HEK293 (cell line): ENCODE data around the gene TDRD10.
"Not testable (repeated sequence)": the region's sequence is repeated elsewhere in the genome, so short reads cannot be mapped to it uniquely, and the experiment has no call there.

Experiments
- CTCF ChIA-PET: fragments of 350-600 bp; formaldehyde crosslinking; extraction: SDS; loops from one replicate; lab custom pipeline; 2021; ENCODE audit warnings: antibody characterized with exemption; lab: Yijun Ruan, JAX
- POLR2A ChIA-PET: fragments of 300-600 bp; formaldehyde crosslinking; extraction: SDS; loops from one replicate; lab custom pipeline; 2020; ENCODE audit warnings: antibody characterized with exemption, inconsistent platforms; lab: Yijun Ruan, JAX
- H3K27ac ChIP-seq: fragments of 200-500 bp; sonication (Bioruptor generic); 2 replicates; pipeline ENCODE4 v1.5.1; 2014; ENCODE audit warnings: low read depth, low read length, control low read depth, inconsistent platforms; ENCODE audit errors: extremely low read depth
- H3K36me3 ChIP-seq, 2 experiments: fragments of 200-500 bp in 1 of 2; sonication (Bioruptor generic) in 1 of 2; 1 replicate in 1 of 2; 2 replicates in 1 of 2; pipeline ENCODE4 v1.5.1; 2014 to 2017; ENCODE audit warnings: inconsistent platforms in 2 of 2, low read length in 2 of 2; ENCODE audit not compliant: control insufficient read depth in 2 of 2, insufficient read depth in 1 of 2
- H3K4me1 ChIP-seq: fragments of 200-500 bp; sonication (Bioruptor generic); 2 replicates; pipeline ENCODE4 v1.5.1; 2014; ENCODE audit warnings: mild to moderate bottlenecking, low read length, inconsistent platforms; ENCODE audit not compliant: control insufficient read depth, insufficient read depth
- H3K4me3 ChIP-seq: 2 replicates; pipeline ENCODE4 v1.5.1; 2011; ENCODE audit warnings: low read depth, mild to moderate bottlenecking, control low read depth, low read length, moderate library complexity
- H3K9me3 ChIP-seq: fragments of 200-500 bp; sonication (Bioruptor generic); 2 replicates; pipeline ENCODE4 v1.5.1; 2014; ENCODE audit warnings: low read depth, low read length, inconsistent platforms; ENCODE audit not compliant: control insufficient read depth, insufficient read depth
- GFI1B ChIP-seq: fragments of 450-650 bp; formaldehyde crosslinking; IDR thresholded peaks from 2 replicates; pipeline ENCODE4 v1.5.1; 2016; ENCODE audit warnings: missing biosample characterization, missing genetic modification characterization
- GLI4 ChIP-seq: fragments of 450-650 bp; formaldehyde crosslinking; IDR thresholded peaks from 2 replicates; pipeline ENCODE4 v1.5.1; 2016; ENCODE audit warnings: missing biosample characterization, missing genetic modification characterization
- HOXA7 ChIP-seq: sonication (generic); formaldehyde crosslinking; IDR thresholded peaks from 2 replicates; pipeline ENCODE4 v1.8.1; 2022; ENCODE audit warnings: missing genetic modification reagents, borderline replicate concordance
- ZBTB17 ChIP-seq: fragments of 450-650 bp; formaldehyde crosslinking; IDR thresholded peaks from 2 replicates; pipeline ENCODE4 v1.5.1; 2016; ENCODE audit warnings: missing biosample characterization, missing genetic modification characterization
- ZNF112 ChIP-seq: fragments of 450-650 bp; formaldehyde crosslinking; IDR thresholded peaks from 2 replicates; pipeline ENCODE4 v1.5.0; 2017; ENCODE audit warnings: missing biosample characterization, missing genetic modification characterization
- ZNF2 ChIP-seq: fragments of 450-650 bp; formaldehyde crosslinking; IDR thresholded peaks from 2 replicates; pipeline ENCODE4 v1.5.1; 2016; ENCODE audit warnings: missing biosample characterization, missing genetic modification characterization
- ZNF501 ChIP-seq: fragments of 450-650 bp; formaldehyde crosslinking; IDR thresholded peaks from 2 replicates; pipeline ENCODE4 v1.5.1; 2016; ENCODE audit warnings: missing biosample characterization, missing genetic modification characterization
- ZNF544 ChIP-seq: fragments of 450-650 bp; formaldehyde crosslinking; IDR thresholded peaks from 2 replicates; pipeline ENCODE4 v1.5.0; 2017; ENCODE audit warnings: missing biosample characterization, missing genetic modification characterization
- ZNF549 ChIP-seq: fragments of 450-650 bp; IDR thresholded peaks from 2 replicates; pipeline ENCODE4 v1.5.1; 2018; ENCODE audit warnings: missing biosample characterization, missing genetic modification characterization, mild to moderate bottlenecking, inconsistent platforms, moderate library complexity
- ZNF654 ChIP-seq: fragments of 450-650 bp; formaldehyde crosslinking; IDR thresholded peaks from 2 replicates; pipeline ENCODE4 v1.5.1; 2016; ENCODE audit warnings: low read depth, missing biosample characterization, missing genetic modification characterization
- ZNF660 ChIP-seq: fragments of 450-650 bp; IDR thresholded peaks from 2 replicates; pipeline ENCODE4 v1.5.1; 2018; ENCODE audit warnings: missing biosample characterization, mild to moderate bottlenecking, missing genetic modification characterization
- ZNF701 ChIP-seq: fragments of 450-650 bp; formaldehyde crosslinking; IDR thresholded peaks from 2 replicates; pipeline ENCODE4 v1.5.1; 2016; ENCODE audit warnings: missing biosample characterization, missing genetic modification characterization
- ZNF837 ChIP-seq: fragments of 450-650 bp; formaldehyde crosslinking; IDR thresholded peaks from 2 replicates; pipeline ENCODE4 v1.5.1; 2016; ENCODE audit warnings: missing biosample characterization, missing genetic modification characterization
- ZSCAN30 ChIP-seq: fragments of 450-650 bp; IDR thresholded peaks from 2 replicates; pipeline ENCODE4 v1.5.1; 2018; ENCODE audit warnings: missing biosample characterization, mild to moderate bottlenecking, missing genetic modification characterization, moderate library complexity
- TF ChIP-seq, protein P1 (sequence below): fragments of 450-650 bp; formaldehyde crosslinking; IDR thresholded peaks from 2 replicates; pipeline ENCODE4 v1.5.1; 2016; ENCODE audit warnings: missing biosample characterization, missing genetic modification characterization
- TF ChIP-seq, protein P2 (sequence below): fragments of 450-650 bp; formaldehyde crosslinking; IDR thresholded peaks from 2 replicates; pipeline ENCODE4 v1.5.1; 2016; ENCODE audit warnings: missing biosample characterization, missing genetic modification characterization
- TF ChIP-seq, protein P3 (sequence below): fragments of 450-650 bp; formaldehyde crosslinking; IDR thresholded peaks from 2 replicates; pipeline ENCODE4 v1.5.1; 2016; ENCODE audit warnings: missing biosample characterization, missing genetic modification characterization

TDRD10 gene

DNA sequence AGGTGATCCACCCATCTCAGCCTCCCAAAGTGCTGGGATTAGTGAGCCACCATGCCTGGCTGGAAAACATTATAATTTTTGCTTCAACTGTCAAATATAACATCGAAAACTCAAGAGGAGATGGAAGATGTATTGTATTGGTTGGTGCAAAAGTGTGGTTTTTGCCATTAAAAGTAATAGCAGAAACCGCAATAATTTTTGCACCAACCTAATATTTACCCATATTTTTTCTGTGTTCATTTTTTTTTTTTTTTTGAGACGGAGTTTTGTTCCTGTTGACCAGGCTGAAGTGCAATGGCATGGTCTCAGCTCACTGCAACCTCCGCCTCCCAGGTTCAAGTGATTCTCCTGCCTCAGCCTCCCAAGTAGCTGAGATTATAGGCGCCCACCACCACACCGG lies 27.3 kb downstream of the TDRD10 start:
- no peaks in the 10 kb centered on the region for H3K36me3 ChIP-seq
- POLR2A ChIA-PET: no interaction called here
- H3K27ac ChIP-seq: no peak overlapping the region
- no peaks in the 10 kb centered on the region for H3K4me1 ChIP-seq
- TF ChIP-seq ZNF837 (no peak), HOXA7 (CRISPR knock-in tag) (no peak), ZNF549 (tag by site-specific recombination) (no peak), ZNF501 (tag by site-specific recombination) (no peak), GFI1B (tag by site-specific recombination) (no peak)
- TF ChIP-seq, protein P1, sequence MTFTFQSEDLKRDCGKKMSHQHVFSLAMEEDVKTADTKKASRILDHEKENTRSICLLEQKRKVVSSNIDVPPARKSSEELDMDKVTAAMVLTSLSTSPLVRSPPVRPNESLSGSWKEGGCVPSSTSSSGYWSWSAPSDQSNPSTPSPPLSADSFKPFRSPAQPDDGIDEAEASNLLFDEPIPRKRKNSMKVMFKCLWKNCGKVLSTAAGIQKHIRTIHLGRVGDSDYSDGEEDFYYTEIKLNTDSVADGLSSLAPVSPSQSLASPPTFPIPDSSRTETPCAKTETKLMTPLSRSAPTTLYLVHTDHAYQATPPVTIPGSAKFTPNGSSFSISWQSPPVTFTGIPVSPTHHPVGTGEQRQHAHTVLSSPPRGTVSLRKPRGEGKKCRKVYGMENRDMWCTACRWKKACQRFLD (tag by site-specific recombination): no peak
- no peaks in the 10 kb centered on the region for H3K9me3 ChIP-seq
- CTCF ChIA-PET: interaction anchor here (0.7 to 1.3 kb wide), 2 partner anchors 17 to 61 kb away, joined by 3 to 4 read pairs; no protein-coding TSS in a partner anchor
- no peak overlapping the region for H3K4me3 ChIP-seq

GRCh38 chr1:154531950-154532349 lies 29.9 kb downstream of the TDRD10 start:
- CTCF ChIA-PET: interaction anchor here (0.6 to 1.1 kb wide), 2 partner anchors 15 to 605 kb away, joined by 3 to 6 read pairs; no protein-coding TSS in a partner anchor

GRCh38 chr1:154533952-154534844 lies 32.2 kb downstream of the TDRD10 start:
- CTCF ChIA-PET: interaction anchor here (0.6 to 6.1 kb wide), 15 partner anchors 12 to 376 kb away, joined by 3 to 59 read pairs (median 4); no protein-coding TSS in a partner anchor
- H3K9me3 ChIP-seq: no peaks in the 10 kb centered on the region
- H3K36me3 ChIP-seq: no peaks in the 10 kb centered on the region
- TF ChIP-seq ZNF2: 0 out of 2 replicates have a peak, but pooled peaks have one; percentile 21
- TF ChIP-seq, protein P2, sequence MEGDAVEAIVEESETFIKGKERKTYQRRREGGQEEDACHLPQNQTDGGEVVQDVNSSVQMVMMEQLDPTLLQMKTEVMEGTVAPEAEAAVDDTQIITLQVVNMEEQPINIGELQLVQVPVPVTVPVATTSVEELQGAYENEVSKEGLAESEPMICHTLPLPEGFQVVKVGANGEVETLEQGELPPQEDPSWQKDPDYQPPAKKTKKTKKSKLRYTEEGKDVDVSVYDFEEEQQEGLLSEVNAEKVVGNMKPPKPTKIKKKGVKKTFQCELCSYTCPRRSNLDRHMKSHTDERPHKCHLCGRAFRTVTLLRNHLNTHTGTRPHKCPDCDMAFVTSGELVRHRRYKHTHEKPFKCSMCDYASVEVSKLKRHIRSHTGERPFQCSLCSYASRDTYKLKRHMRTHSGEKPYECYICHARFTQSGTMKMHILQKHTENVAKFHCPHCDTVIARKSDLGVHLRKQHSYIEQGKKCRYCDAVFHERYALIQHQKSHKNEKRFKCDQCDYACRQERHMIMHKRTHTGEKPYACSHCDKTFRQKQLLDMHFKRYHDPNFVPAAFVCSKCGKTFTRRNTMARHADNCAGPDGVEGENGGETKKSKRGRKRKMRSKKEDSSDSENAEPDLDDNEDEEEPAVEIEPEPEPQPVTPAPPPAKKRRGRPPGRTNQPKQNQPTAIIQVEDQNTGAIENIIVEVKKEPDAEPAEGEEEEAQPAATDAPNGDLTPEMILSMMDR (tag by site-specific recombination): peak; percentile 36; the same call in 1 of the 2 replicates
- TF ChIP-seq ZNF112 (tag by site-specific recombination): no peak
- TF ChIP-seq ZNF544 (tag by site-specific recombination): no peak
- TF ChIP-seq, protein P3, sequence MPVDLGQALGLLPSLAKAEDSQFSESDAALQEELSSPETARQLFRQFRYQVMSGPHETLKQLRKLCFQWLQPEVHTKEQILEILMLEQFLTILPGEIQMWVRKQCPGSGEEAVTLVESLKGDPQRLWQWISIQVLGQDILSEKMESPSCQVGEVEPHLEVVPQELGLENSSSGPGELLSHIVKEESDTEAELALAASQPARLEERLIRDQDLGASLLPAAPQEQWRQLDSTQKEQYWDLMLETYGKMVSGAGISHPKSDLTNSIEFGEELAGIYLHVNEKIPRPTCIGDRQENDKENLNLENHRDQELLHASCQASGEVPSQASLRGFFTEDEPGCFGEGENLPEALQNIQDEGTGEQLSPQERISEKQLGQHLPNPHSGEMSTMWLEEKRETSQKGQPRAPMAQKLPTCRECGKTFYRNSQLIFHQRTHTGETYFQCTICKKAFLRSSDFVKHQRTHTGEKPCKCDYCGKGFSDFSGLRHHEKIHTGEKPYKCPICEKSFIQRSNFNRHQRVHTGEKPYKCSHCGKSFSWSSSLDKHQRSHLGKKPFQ: no peak
- TF ChIP-seq ZSCAN30 (tag by site-specific recombination): 0 out of 2 replicates have a peak, but pooled peaks have one; percentile 27
- TF ChIP-seq ZBTB17 (tag by site-specific recombination): 0 out of 2 replicates have a peak, but pooled peaks have one; percentile 14
- no peak for TF ChIP-seq GLI4
- TF ChIP-seq ZNF660 (tag by site-specific recombination): 0 out of 2 replicates have a peak, but pooled peaks have one; percentile 17
- TF ChIP-seq ZNF654 (tag by site-specific recombination): peak; percentile 76
- 0 out of 2 replicates have a peak, but pooled peaks have one; percentile 15 for TF ChIP-seq ZNF701 (tag by site-specific recombination)
- H3K27ac ChIP-seq: no peak overlapping the region
- no peak overlapping the region for H3K4me3 ChIP-seq
- POLR2A ChIA-PET: no interaction called here
- H3K4me1 ChIP-seq: no peaks in the 10 kb centered on the region

More at GRCh38 chr1:154531950-154532349, 29.9 kb downstream of the TDRD10 start:
- H3K4me3 ChIP-seq, H3K4me1 ChIP-seq, H3K27ac ChIP-seq, H3K9me3 ChIP-seq, POLR2A ChIA-PET, H3K36me3 ChIP-seq: not testable (repeated sequence)
